CD4-positive, alpha-beta T cell (primary cell): ENCODE measurements around the gene TAL2. TPM values are rescaled to one million over a fixed set of nuclear protein-coding genes. Genes with fewer than 3 reads are reported as not detected.

ENCODE experiments used
- ATAC-seq: fragments of 200-7000 bp; cut with Tn5 transposase; one replicate; pipeline ENCODE4 v1.10.0; 2022; ENCODE audit warnings: mild to moderate bottlenecking; ENCODE audit not compliant: poor library complexity
- CTCF ChIA-PET: fragments of 350-600 bp; sonication (Branson Sonifier 250); formaldehyde crosslinking; loops from one replicate; lab custom pipeline; 2021; ENCODE audit warnings: antibody characterized with exemption, inconsistent platforms; lab: Charles Lee
- POLR2A ChIA-PET: fragments of 350-600 bp; sonication (Branson Sonifier 250); formaldehyde crosslinking; loops from one replicate; lab custom pipeline; 2021; ENCODE audit warnings: antibody characterized with exemption, inconsistent platforms; lab: Charles Lee
- DNase-seq, 14 experiments: peaks; one replicate each; pipeline ENCODE4 v3.0.0-alpha.2; 2013 to 2020; ENCODE audit warnings: mixed read lengths in 2 of 14
- H3K27ac ChIP-seq, 2 donors: one replicate each; pipeline versions ENCODE4 v1.5.1 to v1.7.0; 2013; ENCODE audit warnings: low read length in 2 of 2, low read depth in 1 of 2, mild to moderate bottlenecking in 1 of 2
- H3K27me3 ChIP-seq, 2 experiments: 1 replicate in 1 of 2; 2 replicates in 1 of 2; pipeline versions ENCODE4 v1.6.1 to v1.7.0; 2013; ENCODE audit warnings: low read length in 2 of 2, control low read depth in 1 of 2, mild to moderate bottlenecking in 1 of 2, moderate library complexity in 1 of 2; ENCODE audit not compliant: insufficient read depth in 2 of 2, control insufficient read depth in 1 of 2
- H3K36me3 ChIP-seq: one replicate; pipeline ENCODE4 v1.6.1; 2013; ENCODE audit warnings: low read length, control low read depth; ENCODE audit not compliant: insufficient read depth
- H3K4me1 ChIP-seq: one replicate; pipeline ENCODE4 v1.6.1; 2013; ENCODE audit warnings: low read length, control low read depth; ENCODE audit not compliant: insufficient read depth
- H3K4me3 ChIP-seq: one replicate; pipeline ENCODE4 v1.5.1; 2013; ENCODE audit warnings: mild to moderate bottlenecking, low read length, moderate library complexity
- H3K9me3 ChIP-seq, 2 experiments: 1 replicate in 1 of 2; 2 replicates in 1 of 2; pipeline versions ENCODE4 v1.6.1 to v1.7.0; 2013; ENCODE audit warnings: low read length in 2 of 2, mild to moderate bottlenecking in 2 of 2, control low read depth in 1 of 2, moderate library complexity in 1 of 2; ENCODE audit not compliant: control insufficient read depth in 1 of 2, insufficient read depth in 1 of 2
- H3K27ac Mint-ChIP-seq: one replicate; pipeline ENCODE4 v1.8.0; 2020; ENCODE audit warnings: mixed read lengths
- H3K27me3 Mint-ChIP-seq: one replicate; pipeline ENCODE4 v1.8.0; 2021; ENCODE audit warnings: mixed read lengths
- H3K36me3 Mint-ChIP-seq: one replicate; pipeline ENCODE4 v1.8.0; 2021; ENCODE audit warnings: low read depth, mixed read lengths
- H3K4me1 Mint-ChIP-seq: one replicate; pipeline ENCODE4 v1.8.0; 2021; ENCODE audit warnings: low read depth, mixed read lengths
- H3K4me3 Mint-ChIP-seq: one replicate; pipeline ENCODE4 v1.8.0; 2020; ENCODE audit warnings: mild to moderate bottlenecking, mixed read lengths
- H3K9me3 Mint-ChIP-seq: one replicate; pipeline ENCODE4 v1.8.0; 2020; ENCODE audit warnings: mixed read lengths
- CTCF ChIP-seq: fragments of 200-600 bp; IDR thresholded peaks from one replicate; pipeline ENCODE4 v1.8.0; 2022; ENCODE audit warnings: antibody characterized with exemption, mild to moderate bottlenecking
- intact Hi-C, 2 experiments: fragments of 100-400 bp; cut with DNase I in 1 of 2; cut with micrococcal nuclease in 1 of 2; formaldehyde crosslinking; loops; one replicate each; pipeline versions ENCODE4 v1.15.1 to v1.9.0; 2023 to 2025; cut with DNase I, micrococcal nuclease
- total RNA-seq, 174 experiments: library from RNA in 2 of 174; stranded (reverse) in 2 of 174; gene quantifications; one replicate each; pipeline ENCODE4 v1.2.3 and lab custom pipeline; 2021 to 2026

The TAL2 gene
- total RNA-seq, 2 experiments from 2014 or later = not detected

- POLR2A ChIA-PET = no interaction called here
- TF ChIP-seq CTCF = no peak
- Histone ChIP-seq H3K27ac (no peak overlapping the region), H3K36me3 (peaks cover 4% of the 10 kb centered on the region), H3K9me3 (no peaks in the 10 kb centered on the region), H3K27me3 (no peaks in the 10 kb centered on the region), H3K4me3 (no peak overlapping the region), H3K4me1 (no peaks in the 10 kb centered on the region)
- DNase-seq (no peak), ATAC-seq (no peak)
- intact Hi-C loops = no loop called here
- Mint-ChIP-seq H3K36me3 (peaks cover 23% of the 10 kb centered on the region), H3K4me1 (peaks cover 15% of the 10 kb centered on the region), H3K9me3 (no peaks in the 10 kb centered on the region), H3K4me3 (no peak overlapping the region), H3K27me3 (no peaks in the 10 kb centered on the region), H3K27ac (no peak overlapping the region)
- CTCF ChIA-PET = no interaction called here
Measured at GRCh38 chr9:105710638-105711037, 48.4 kb downstream of the TAL2 start.

- no peaks in the 10 kb centered on the region for H3K27me3 Mint-ChIP-seq
- Histone ChIP-seq H3K4me3 (no peak overlapping the region), H3K4me1 (no peaks in the 10 kb centered on the region), H3K27me3 (no peaks in the 10 kb centered on the region), H3K27ac (no peak overlapping the region), H3K9me3 (no peaks in the 10 kb centered on the region), H3K36me3 (peaks cover 4% of the 10 kb centered on the region)
- intact Hi-C loops = loop anchor here in 1 of 2 experiments (2.0 kb wide), 1 partner anchor 41 kb away; no protein-coding TSS in a partner anchor
- ChIA-PET CTCF (no interaction called here), POLR2A (no interaction called here)
- no peak for DNase-seq
- peaks cover 15% of the 10 kb centered on the region for H3K4me1 Mint-ChIP-seq
- no peak overlapping the region for H3K4me3 Mint-ChIP-seq
- H3K36me3 Mint-ChIP-seq = peaks cover 18% of the 10 kb centered on the region
- no peak for ATAC-seq
- no peak for TF ChIP-seq CTCF
- H3K9me3 Mint-ChIP-seq = no peaks in the 10 kb centered on the region
- no peak overlapping the region for H3K27ac Mint-ChIP-seq
Measured at GRCh38 chr9:105711867-105712266, 49.6 kb downstream of the TAL2 start.

- intact Hi-C loops = loop anchor here in 1 of 2 experiments (2.0 kb wide), 1 partner anchor 41 kb away; no protein-coding TSS in a partner anchor
- Mint-ChIP-seq H3K9me3 (no peaks in the 10 kb centered on the region), H3K4me1 (peaks cover 15% of the 10 kb centered on the region), H3K4me3 (no peak overlapping the region), H3K27ac (no peak overlapping the region), H3K36me3 (peaks cover 18% of the 10 kb centered on the region), H3K27me3 (no peaks in the 10 kb centered on the region)
- H3K4me1 ChIP-seq = no peaks in the 10 kb centered on the region
- H3K27ac ChIP-seq = no peak overlapping the region
- TF ChIP-seq CTCF = no peak
- DNase-seq = no peak
- H3K4me3 ChIP-seq = no peak overlapping the region
- H3K27me3 ChIP-seq = no peaks in the 10 kb centered on the region
- H3K9me3 ChIP-seq = no peaks in the 10 kb centered on the region
- no peak for ATAC-seq
- peaks cover 4% of the 10 kb centered on the region for H3K36me3 ChIP-seq
- ChIA-PET POLR2A (interaction anchor here (0.6 kb wide), 1 partner anchor 14 kb away, joined by 3 read pairs; no protein-coding TSS in a partner anchor), CTCF (interaction anchor here (0.6 kb wide), 1 partner anchor 715 kb away, joined by 3 read pairs; no protein-coding TSS in a partner anchor)
Measured at GRCh38 chr9:105712297-105712696, 50.0 kb downstream of the TAL2 start.

Other genes with a start within 250 kb of the TAL2 start
- gene FSD1L, start 214.4 kb upstream of the TAL2 start, total RNA-seq = under 1 TPM; 0.38 to 0.56 TPM
- 1 to 10 TPM; 5.7 to 5.8 TPM for gene FKTN, start 104.3 kb upstream of the TAL2 start, total RNA-seq
- gene TMEM38B, start 32.1 kb downstream of the TAL2 start, total RNA-seq = 10 to 100 TPM; 12.9 to 13.9 TPM